K562 (cell line): Measurements from ENCODE around the gene ZNHIT2. TPM values are rescaled to one million over a fixed set of nuclear protein-coding genes. Genes with fewer than 3 reads are reported as not detected.

Experiments used
- ATAC-seq: fragments of 200-7000 bp; cut with Tn5 transposase; 3 replicates; pipeline ENCODE4 v1.9.1; 2020; ENCODE audit warnings: moderate library complexity
- BruUV-seq: library from RNA; stranded (reverse); fragments of 400-500 nt; replicated peaks from 2 replicates; lab custom pipeline; 2021; lab: Mats Ljungman, UMichigan
- CTCF ChIA-PET: fragments of 300-600 bp; formaldehyde crosslinking; extraction: SDS; loops from one replicate; lab custom pipeline; 2021; ENCODE audit warnings: low intra/inter-chr PET ratio; lab: Yijun Ruan, JAX
- POLR2A ChIA-PET: fragments of 300-600, 350-650 bp; sonication (Branson Sonifier 250); formaldehyde crosslinking; extraction: SDS; loops from one replicate; lab custom pipeline; 2021; ENCODE audit warnings: antibody characterized with exemption, inconsistent platforms; lab: Yijun Ruan, JAX
- DNase-seq, 4 experiments: peaks; one replicate each; pipeline versions ENCODE4 v3.0.0 to v3.0.0-alpha.2; 2011 to 2018; ENCODE audit warnings: low spot score in 3 of 4, mixed read lengths in 3 of 4; ENCODE audit errors: extremely low read depth in 1 of 4
- FAIRE-seq: peaks from 2 replicates; lab custom pipeline; 2011; peaks lifted over from hg19 to GRCh38; lab: Jason Lieb, UNC
- H2AFZ ChIP-seq: 2 replicates; pipeline ENCODE4 v1.6.0; 2011; ENCODE audit warnings: low read depth, low read length, control low read depth, inconsistent platforms
- H3K27ac ChIP-seq: fragments of 200-600 bp; 3 replicates; pipeline ENCODE4 v1.8.0; 2011; ENCODE audit warnings: low read depth, mild to moderate bottlenecking, control low read depth, inconsistent platforms, low read length, moderate library complexity, mixed read lengths; ENCODE audit errors: extremely low read depth
- H3K27me3 ChIP-seq, 2 experiments: fragments of 300-600 bp in 1 of 2; 2 replicates in 1 of 2; 3 replicates in 1 of 2; pipeline versions ENCODE4 v1.6.0 to v1.8.0; 2011; ENCODE audit warnings: inconsistent platforms in 2 of 2, low read length in 2 of 2, mild to moderate bottlenecking in 1 of 2, mixed read lengths in 1 of 2, moderate library complexity in 1 of 2; ENCODE audit not compliant: control insufficient read depth in 2 of 2, insufficient read depth in 2 of 2
- H3K36me3 ChIP-seq: fragments of 300-600 bp; 3 replicates; pipeline ENCODE4 v1.8.0; 2011; ENCODE audit warnings: mild to moderate bottlenecking, low read length, inconsistent platforms; ENCODE audit not compliant: control insufficient read depth, insufficient read depth
- H3K4me1 ChIP-seq, 2 experiments: fragments of 200-600 bp in 1 of 2; replicated peaks in 1 of 2; 2 replicates in 1 of 2; 3 replicates in 1 of 2; pipeline versions ENCODE4 v1.5.1 to v1.8.0; 2011; ENCODE audit warnings: inconsistent platforms in 2 of 2, low read length in 2 of 2, mild to moderate bottlenecking in 1 of 2, mixed read lengths in 1 of 2, moderate library complexity in 1 of 2; ENCODE audit not compliant: control insufficient read depth in 2 of 2, insufficient read depth in 2 of 2
- H3K4me2 ChIP-seq: 2 replicates; pipeline ENCODE4 v1.6.1; 2011; ENCODE audit warnings: low read length, control low read depth, inconsistent platforms, mixed read lengths; ENCODE audit not compliant: insufficient read depth
- H3K4me3 ChIP-seq: fragments of 200-600 bp; sonication (generic), shearing (Covaris generic); 2 replicates; pipeline ENCODE4 v1.5.1; 2016; ENCODE audit warnings: control low read depth, inconsistent platforms
- H3K79me2 ChIP-seq: fragments of 200-600 bp; 3 replicates; pipeline ENCODE4 v1.8.0; 2011; ENCODE audit warnings: low read length, inconsistent platforms; ENCODE audit not compliant: control insufficient read depth, insufficient read depth
- H3K9ac ChIP-seq, 2 experiments: 2 replicates each; pipeline versions ENCODE4 v1.6.0 to v1.6.1; 2011; ENCODE audit warnings: low read depth in 2 of 2, low read length in 2 of 2, control low read depth in 1 of 2, inconsistent platforms in 1 of 2, mild to moderate bottlenecking in 1 of 2, mixed read lengths in 1 of 2; ENCODE audit not compliant: insufficient read depth in 1 of 2
- H3K9me1 ChIP-seq: one replicate; pipeline ENCODE4 v1.6.0; 2011; ENCODE audit warnings: inconsistent platforms, mild to moderate bottlenecking, low read length, moderate library complexity; ENCODE audit not compliant: control insufficient read depth, insufficient read depth
- H3K9me3 ChIP-seq: replicated peaks from 2 replicates; pipeline ENCODE4 v1.5.1; 2011; ENCODE audit warnings: low read depth, low read length, inconsistent platforms; ENCODE audit not compliant: control insufficient read depth, insufficient read depth
- H4K20me1 ChIP-seq: replicated peaks from 2 replicates; pipeline ENCODE4 v1.6.1; 2011; ENCODE audit warnings: low read length, inconsistent platforms, mixed read lengths; ENCODE audit not compliant: control insufficient read depth, insufficient read depth
- CBFA2T3 ChIP-seq: fragments of 450-650 bp; IDR thresholded peaks from 2 replicates; pipeline ENCODE4 v1.6.1; 2017
- NFRKB ChIP-seq: fragments of 450-650 bp; IDR thresholded peaks from 2 replicates; pipeline ENCODE4 v1.6.1; 2016; ENCODE audit warnings: low read depth
- NUFIP1 ChIP-seq: fragments of 450-650 bp; IDR thresholded peaks from 2 replicates; pipeline ENCODE4 v1.6.1; 2018; ENCODE audit not compliant: partially characterized antibody
- RBM25 ChIP-seq: fragments of 200-400 bp; formaldehyde crosslinking; IDR thresholded peaks from 2 replicates; pipeline ENCODE4 v1.6.1; 2018; ENCODE audit warnings: low read length, low read depth, moderate library complexity; ENCODE audit not compliant: severe bottlenecking
- RBM39 ChIP-seq: fragments of 200-400 bp; formaldehyde crosslinking; optimal IDR thresholded peaks from 2 replicates; pipeline ENCODE3; 2018; ENCODE audit warnings: low read depth, low read length
- SFPQ ChIP-seq: fragments of 200-400 bp; formaldehyde crosslinking; IDR thresholded peaks from 2 replicates; pipeline ENCODE4 v1.6.1; 2017; ENCODE audit warnings: mild to moderate bottlenecking, low read depth, low read length, moderate library complexity
- SIX5 ChIP-seq, 2 experiments: IDR thresholded peaks; 2 replicates each; pipeline ENCODE4 v1.6.1; 2011; ENCODE audit warnings: low read length in 2 of 2, borderline replicate concordance in 1 of 2, low read depth in 1 of 2, mild to moderate bottlenecking in 1 of 2, moderate library complexity in 1 of 2; ENCODE audit not compliant: insufficient read depth in 1 of 2
- SMARCA5 ChIP-seq: fragments of 450-650 bp; IDR thresholded peaks from 2 replicates; pipeline ENCODE4 v1.6.1; 2016
- THRAP3 ChIP-seq: fragments of 450-650 bp; IDR thresholded peaks from 2 replicates; pipeline ENCODE4 v1.6.1; 2016; ENCODE audit warnings: mild to moderate bottlenecking, inconsistent platforms, borderline replicate concordance
- YBX1 ChIP-seq: fragments of 450-650 bp; IDR thresholded peaks from 2 replicates; pipeline ENCODE4 v1.7.1; 2016; ENCODE audit warnings: mild to moderate bottlenecking
- ZNF668 ChIP-seq: fragments of 250-450 bp; sonication (Bioruptor Pico); IDR thresholded peaks from 2 replicates; pipeline ENCODE4 v1.8.0; 2022; ENCODE audit warnings: mild to moderate bottlenecking, inconsistent platforms
- WGBS: fragments of 100-300 bp; shearing (Covaris generic); methylation state at CpG from one replicate; pipeline ENCODE4 v1.1.6; 2016; ENCODE audit warnings: low coverage, mixed read lengths; ENCODE audit not compliant: insufficient coverage; ENCODE audit errors: missing lambda C conversion rate; 5-methylcytosine and 5-hydroxymethylcytosine counted together
- in situ Hi-C: fragments of 300-500 bp; cut with MboI; formaldehyde crosslinking; loops from 4 replicates; pipeline ENCODE4 v1.15.0; 2018; ENCODE audit warnings: inconsistent platforms, mixed read lengths
- intact Hi-C: fragments of 100-400 bp; cut with micrococcal nuclease; formaldehyde crosslinking; loops from 2 replicates; pipeline ENCODE4 v1.14.2; 2022
- polyA plus RNA-seq, 8 experiments: library from polyadenylated mRNA; depleted of rRNA in 4 of 8; stranded (reverse) in 5 of 8; unstranded in 3 of 8; fragments of >200 nt; fragmentation: Nextera tagmentation in 2 of 8; fragmentation: Illumina TruSeq in 1 of 8; extraction: Ambion mirVana in 2 of 8; extraction: Trizol in 1 of 8; gene quantifications; 2 replicates each; pipeline versions ENCODE4 v1.2.1 to v1.2.3, GENCODE V29; 2011 to 2014; ENCODE audit warnings: inconsistent platforms in 1 of 8, missing spikeins in 1 of 8
- total RNA-seq, 7 experiments: library from RNA; depleted of rRNA in 6 of 7; stranded (reverse); fragments of >200 nt in 6 of 7; fragmentation: Illumina TruSeq in 2 of 7; extraction: Trizol in 2 of 7; gene quantifications; 2 replicates each; pipeline versions ENCODE4 v1.2.1 to v1.2.3, GENCODE V29; 2011 to 2021; ENCODE audit warnings: low replicate concordance in 1 of 7
- TF ChIP-seq, protein P1 (sequence below): sonication (generic); formaldehyde crosslinking; IDR thresholded peaks from 2 replicates; pipeline ENCODE4 v1.8.0; 2022; ENCODE audit warnings: missing genetic modification reagents, mild to moderate bottlenecking, borderline replicate concordance

The ZNHIT2 gene
- total and polyA plus RNA-seq, 9 of the 15 experiments (the other 6 are each of a cell fraction or from before 2014, with no cell fraction given): 0.08 to 39.0 (median 2.5) TPM

DNA sequence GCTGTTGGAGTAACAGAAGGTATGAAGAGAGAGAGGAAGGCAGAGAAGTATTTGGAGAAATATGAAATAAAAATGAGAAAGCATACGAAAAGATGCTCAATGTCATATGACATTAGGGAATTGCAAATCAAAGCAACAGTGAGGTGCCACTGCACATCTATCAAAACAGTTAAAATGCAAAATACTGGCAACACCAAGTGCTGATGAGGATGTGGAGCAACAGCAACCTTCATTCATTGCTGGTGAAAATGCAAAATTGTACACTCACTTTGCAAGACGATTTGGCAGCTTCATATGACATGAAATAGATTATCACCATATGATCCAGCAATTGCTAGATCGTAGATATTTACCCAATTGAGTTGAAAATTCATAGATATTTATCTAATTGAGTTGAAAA lies 43.1 kb upstream of the ZNHIT2 start:
- H3K27me3 ChIP-seq: no peaks in the 10 kb centered on the region
- no peak overlapping the region for H3K4me2 ChIP-seq
- 13% methylated on average over 3 of the region's 3 CpGs for WGBS
- peaks cover 0 to 2% of the 10 kb centered on the region in 2 experiments; a peak in 1 of 5 replicates for H3K4me1 ChIP-seq
- DNase-seq (no peak), ATAC-seq (no peak), FAIRE-seq (no peak)
- ChIA-PET CTCF (no interaction called here), POLR2A (interaction anchor here (5.4 kb wide), 1 partner anchor 10 kb away, joined by 39 read pairs; the partner anchor contains the start of gene SPDYC)
- H3K9me1 ChIP-seq: no peaks in the 10 kb centered on the region
- no peak overlapping the region for H3K27ac ChIP-seq
- intact Hi-C loops: no loop called here
- no peaks in the 10 kb centered on the region for H4K20me1 ChIP-seq
- in situ Hi-C loops: no loop called here
- TF ChIP-seq SMARCA5: peak; percentile 66; the same call in 1 of the 2 replicates
- TF ChIP-seq, protein P1, sequence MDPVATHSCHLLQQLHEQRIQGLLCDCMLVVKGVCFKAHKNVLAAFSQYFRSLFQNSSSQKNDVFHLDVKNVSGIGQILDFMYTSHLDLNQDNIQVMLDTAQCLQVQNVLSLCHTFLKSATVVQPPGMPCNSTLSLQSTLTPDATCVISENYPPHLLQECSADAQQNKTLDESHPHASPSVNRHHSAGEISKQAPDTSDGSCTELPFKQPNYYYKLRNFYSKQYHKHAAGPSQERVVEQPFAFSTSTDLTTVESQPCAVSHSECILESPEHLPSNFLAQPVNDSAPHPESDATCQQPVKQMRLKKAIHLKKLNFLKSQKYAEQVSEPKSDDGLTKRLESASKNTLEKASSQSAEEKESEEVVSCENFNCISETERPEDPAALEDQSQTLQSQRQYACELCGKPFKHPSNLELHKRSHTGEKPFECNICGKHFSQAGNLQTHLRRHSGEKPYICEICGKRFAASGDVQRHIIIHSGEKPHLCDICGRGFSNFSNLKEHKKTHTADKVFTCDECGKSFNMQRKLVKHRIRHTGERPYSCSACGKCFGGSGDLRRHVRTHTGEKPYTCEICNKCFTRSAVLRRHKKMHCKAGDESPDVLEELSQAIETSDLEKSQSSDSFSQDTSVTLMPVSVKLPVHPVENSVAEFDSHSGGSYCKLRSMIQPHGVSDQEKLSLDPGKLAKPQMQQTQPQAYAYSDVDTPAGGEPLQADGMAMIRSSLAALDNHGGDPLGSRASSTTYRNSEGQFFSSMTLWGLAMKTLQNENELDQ: no peak
- peak; percentile 97 for TF ChIP-seq RBM25
- TF ChIP-seq CBFA2T3: no peak
- TF ChIP-seq NFRKB: no peak
- no peak for TF ChIP-seq SFPQ
- no peak for TF ChIP-seq ZNF668 (CRISPR knock-in tag)
- no peak for TF ChIP-seq SIX5 (IDR thresholded peaks at IDR 0.05; ENCODE audit: borderline replicate concordance in 1 of 2, insufficient read depth in 1 of 2, low read depth in 1 of 2, low read length in 2 of 2)
- no peak for TF ChIP-seq RBM39
- no peak for TF ChIP-seq THRAP3
- TF ChIP-seq NUFIP1: no peak
- TF ChIP-seq YBX1: no peak
- H3K36me3 ChIP-seq: no peaks in the 10 kb centered on the region
- no peak overlapping the region for H3K4me3 ChIP-seq
- BruUV-seq: no TSS peak
- H3K79me2 ChIP-seq: no peaks in the 10 kb centered on the region
- no peaks in the 10 kb centered on the region for H3K9me3 ChIP-seq
- no peak overlapping the region for H3K9ac ChIP-seq
- no peak overlapping the region for H2AFZ ChIP-seq
